HUES64 (cell line): ENCODE data around the gene ARHGAP26.
"Not testable (repeated sequence)": the region's sequence is repeated elsewhere in the genome, so short reads cannot be mapped to it uniquely, and the experiment has no call there.

ENCODE experiments used
- H3K27ac ChIP-seq: 2 replicates; pipeline ENCODE4 v1.7.0; 2013; ENCODE audit warnings: low read depth, low read length, inconsistent platforms
- H3K27me3 ChIP-seq: 2 replicates; pipeline ENCODE4 v1.6.1; 2013; ENCODE audit warnings: mild to moderate bottlenecking, low read length; ENCODE audit not compliant: insufficient read depth
- H3K36me3 ChIP-seq: 2 replicates; pipeline ENCODE4 v1.6.1; 2013; ENCODE audit warnings: mild to moderate bottlenecking, low read length; ENCODE audit not compliant: insufficient read depth
- H3K4me1 ChIP-seq: 2 replicates; pipeline ENCODE4 v1.6.1; 2013; ENCODE audit warnings: mild to moderate bottlenecking, low read length, moderate library complexity; ENCODE audit not compliant: insufficient read depth
- H3K4me3 ChIP-seq: 2 replicates; pipeline ENCODE4 v1.5.1; 2013; ENCODE audit warnings: mild to moderate bottlenecking, low read length, moderate library complexity
- H3K9ac ChIP-seq: 2 replicates; pipeline ENCODE4 v1.6.1; 2013; ENCODE audit warnings: mild to moderate bottlenecking, low read depth, low read length
- H3K9me3 ChIP-seq: 2 replicates; pipeline ENCODE4 v1.6.1; 2013; ENCODE audit warnings: low read depth, low read length; ENCODE audit not compliant: insufficient read depth
- WGBS: fragments of 150-250, 120-280 bp; methylation state at CpG from one replicate; pipeline ENCODE4 v1.1.7; 2013; ENCODE audit warnings: missing lambda C conversion rate; 5-methylcytosine and 5-hydroxymethylcytosine counted together

The ARHGAP26 gene

DNA sequence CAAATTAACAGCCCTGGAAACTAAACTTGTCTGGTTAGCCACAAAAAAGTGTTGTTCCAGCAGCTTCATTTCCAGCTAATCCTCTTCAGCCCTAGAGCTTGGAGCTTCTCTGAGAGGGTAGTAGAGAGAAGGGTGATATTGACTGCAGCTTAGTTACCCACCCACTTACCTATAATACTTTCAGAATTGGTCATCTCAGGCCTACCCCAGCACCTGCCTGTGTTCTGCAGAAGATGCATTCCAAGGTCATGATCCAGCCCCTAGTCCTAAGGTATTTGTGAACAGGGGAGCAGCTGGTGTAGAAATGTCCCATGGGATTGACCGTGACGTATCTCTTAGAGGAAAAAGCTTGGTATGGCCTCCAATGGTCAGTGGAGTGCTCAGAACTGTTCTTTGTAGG, 344.3 kb downstream of the ARHGAP26 start:
- Histone ChIP-seq H3K36me3 (no peaks in the 10 kb centered on the region), H3K27ac (no peak overlapping the region)
- 45% methylated on average over 2 of the region's 2 CpGs for WGBS

DNA sequence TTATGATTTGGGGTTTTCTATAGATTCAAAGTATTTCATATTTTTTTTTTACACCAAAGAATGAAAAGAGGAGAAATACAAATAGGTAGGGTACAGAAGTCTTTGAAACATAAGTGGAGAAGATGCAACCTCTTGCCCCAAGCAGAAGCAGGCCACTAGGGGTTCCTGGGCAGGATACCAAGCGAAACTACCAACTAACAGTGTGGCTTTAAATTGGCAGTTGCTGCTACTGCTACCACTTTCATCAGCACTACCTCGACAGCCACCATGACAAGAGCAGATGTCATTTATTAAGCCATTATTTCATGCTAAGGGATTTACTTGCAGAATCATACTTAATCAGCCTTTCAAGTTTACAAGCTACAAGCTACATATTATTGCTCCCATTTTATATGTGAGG, 345.2 kb downstream of the ARHGAP26 start:
- 89% methylated on average over 2 of the region's 2 CpGs for WGBS

More for the DNA sequence above, 344.3 kb downstream of the ARHGAP26 start:
- no peaks in the 10 kb centered on the region for H3K27me3 ChIP-seq
- H3K4me3 ChIP-seq: no peak overlapping the region
- no peak overlapping the region for H3K9ac ChIP-seq
- H3K4me1 ChIP-seq: peaks cover 30% of the 10 kb centered on the region
- H3K9me3 ChIP-seq: no peaks in the 10 kb centered on the region

GRCh38 chr5:143116814-143117213, 346.6 kb downstream of the ARHGAP26 start:
- peaks cover 20% of the 10 kb centered on the region for H3K4me1 ChIP-seq
- H3K4me3 ChIP-seq: no peak overlapping the region
- 0 out of 2 replicates have a peak, but pooled peaks cover 2% of the 10 kb centered on the region for H3K36me3 ChIP-seq
- peaks cover 5% of the 10 kb centered on the region; the same call in 1 of the 2 replicates for H3K9me3 ChIP-seq
- no peaks in the 10 kb centered on the region for H3K27me3 ChIP-seq
- H3K27ac ChIP-seq: no peak overlapping the region
- 93% methylated on average over 4 of the region's 4 CpGs for WGBS
- H3K9ac ChIP-seq: no peak overlapping the region

More for the DNA sequence above, 345.2 kb downstream of the ARHGAP26 start:
- Histone ChIP-seq H3K36me3 (no peaks in the 10 kb centered on the region), H3K27me3 (no peaks in the 10 kb centered on the region), H3K4me3 (no peak overlapping the region), H3K9ac (no peak overlapping the region), H3K27ac (no peak overlapping the region), H3K9me3 (no peaks in the 10 kb centered on the region), H3K4me1 (peaks cover 31% of the 10 kb centered on the region)

DNA sequence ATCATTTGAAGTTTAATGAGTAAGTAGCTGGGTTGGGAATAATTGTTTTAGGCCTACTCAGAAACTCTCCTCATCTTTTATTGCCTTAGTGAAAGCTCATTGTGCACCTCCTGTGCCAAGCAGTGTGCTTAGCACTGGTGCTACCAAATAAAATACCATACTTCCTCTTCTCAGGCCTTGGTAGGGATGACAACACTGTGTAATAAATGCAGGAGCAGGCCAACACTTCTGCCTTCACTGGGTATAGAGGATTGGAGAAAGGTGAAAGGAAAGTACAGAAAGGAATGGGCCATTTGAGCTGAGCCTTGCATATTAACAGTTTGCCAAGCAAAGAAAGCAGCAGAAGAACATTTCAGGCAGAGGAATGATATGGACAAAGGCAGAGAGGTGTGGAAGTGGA, 347.6 kb downstream of the ARHGAP26 start:
- peaks cover 7% of the 10 kb centered on the region; the same call in 1 of the 2 replicates for H3K9me3 ChIP-seq
- H3K36me3 ChIP-seq: 0 out of 2 replicates have a peak, but pooled peaks cover 2% of the 10 kb centered on the region
- no peak overlapping the region for H3K4me3 ChIP-seq
- H3K27me3 ChIP-seq: no peaks in the 10 kb centered on the region
- peaks cover 18% of the 10 kb centered on the region for H3K4me1 ChIP-seq
- no peak overlapping the region for H3K9ac ChIP-seq
- H3K27ac ChIP-seq: no peak overlapping the region

GRCh38 chr5:143118222-143118621, 348.0 kb downstream of the ARHGAP26 start:
- Histone ChIP-seq H3K36me3 (0 out of 2 replicates have a peak, but pooled peaks cover 2% of the 10 kb centered on the region), H3K9me3 (peaks cover 7% of the 10 kb centered on the region; the same call in 1 of the 2 replicates), H3K4me3 (no peak overlapping the region), H3K27me3 (no peaks in the 10 kb centered on the region), H3K27ac (no peak overlapping the region), H3K4me1 (peaks cover 18% of the 10 kb centered on the region), H3K9ac (no peak overlapping the region)
- WGBS: 92% methylated on average over 3 of the region's 3 CpGs

DNA sequence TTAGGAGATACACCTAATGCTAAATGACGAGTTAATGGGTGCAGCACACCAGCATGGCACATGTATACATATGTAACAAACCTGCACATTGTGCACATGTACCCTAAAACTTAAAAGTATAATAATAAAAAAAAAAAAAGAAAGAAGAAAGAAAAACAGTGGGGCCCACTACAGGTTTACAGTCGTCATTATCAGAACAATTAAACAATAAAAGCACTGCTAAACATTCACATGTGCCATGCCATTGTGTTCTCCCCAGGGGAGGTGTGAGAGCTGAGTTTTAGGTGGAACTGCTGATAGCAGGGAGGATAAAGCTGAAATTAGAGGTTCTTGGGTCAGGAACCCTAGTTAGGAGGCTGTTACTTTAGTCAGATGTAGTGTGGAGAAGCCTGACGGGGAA, 348.6 kb downstream of the ARHGAP26 start:
- not testable (repeated sequence) for H3K9me3 ChIP-seq, H3K4me3 ChIP-seq, H3K36me3 ChIP-seq, H3K27ac ChIP-seq, H3K27me3 ChIP-seq, H3K9ac ChIP-seq
- H3K4me1 ChIP-seq: peaks cover 18% of the 10 kb centered on the region
- WGBS: no CpG with 5 or more reads among the region's 3 CpGs

DNA sequence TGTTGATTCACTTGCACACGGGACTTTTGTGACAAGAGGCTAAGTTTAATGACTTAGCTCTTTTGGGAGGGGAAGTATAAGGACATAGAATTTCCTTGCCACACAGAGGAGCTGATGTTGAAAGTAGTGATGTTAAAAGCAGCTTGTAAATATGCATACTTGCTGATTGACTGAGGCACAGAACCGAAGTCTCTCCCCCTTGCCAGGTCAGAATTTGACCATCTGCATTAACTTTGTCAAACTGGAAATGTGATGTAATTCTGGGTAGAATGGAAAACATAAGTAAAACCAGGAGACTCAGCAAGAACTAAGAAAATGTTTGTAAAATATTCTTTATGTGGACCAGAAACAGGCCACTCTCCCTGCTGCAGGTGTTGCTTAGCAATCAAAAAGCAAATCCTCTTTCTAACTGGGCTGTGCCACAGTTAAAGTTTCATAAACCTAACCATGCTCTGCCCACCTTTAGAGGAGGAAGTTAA, 349.2 kb downstream of the ARHGAP26 start:
- whole genome bisulfite sequencing: 82% methylated on average over 2 of the region's 2 CpGs
- H3K27ac ChIP-seq: no peak overlapping the region
- no peak overlapping the region for H3K9ac ChIP-seq

GRCh38 chr5:143119881-143120341, 349.7 kb downstream of the ARHGAP26 start:
- H3K9ac ChIP-seq: no peak overlapping the region
- WGBS: 92% methylated on average over 2 of the region's 3 CpGs
- no peaks in the 10 kb centered on the region for H3K27me3 ChIP-seq
- no peak overlapping the region for H3K4me3 ChIP-seq
- H3K9me3 ChIP-seq: peaks cover 7% of the 10 kb centered on the region; the same call in 1 of the 2 replicates
- H3K4me1 ChIP-seq: peaks cover 18% of the 10 kb centered on the region
- no peak overlapping the region for H3K27ac ChIP-seq
- 0 out of 2 replicates have a peak, but pooled peaks cover 2% of the 10 kb centered on the region for H3K36me3 ChIP-seq

More for the DNA sequence above, 349.2 kb downstream of the ARHGAP26 start:
- Histone ChIP-seq H3K36me3 (0 out of 2 replicates have a peak, but pooled peaks cover 2% of the 10 kb centered on the region), H3K9me3 (peaks cover 7% of the 10 kb centered on the region; the same call in 1 of the 2 replicates), H3K27me3 (no peaks in the 10 kb centered on the region), H3K4me3 (no peak overlapping the region), H3K4me1 (peaks cover 18% of the 10 kb centered on the region)

GRCh38 chr5:143120460-143121134, 350.4 kb downstream of the ARHGAP26 start:
- H3K9me3 ChIP-seq: peaks cover 7% of the 10 kb centered on the region; the same call in 1 of the 2 replicates
- 0 out of 2 replicates have a peak, but pooled peaks cover 2% of the 10 kb centered on the region for H3K36me3 ChIP-seq
- no peak overlapping the region for H3K9ac ChIP-seq
- H3K4me3 ChIP-seq: no peak overlapping the region
- no peak overlapping the region for H3K27ac ChIP-seq
- H3K4me1 ChIP-seq: peaks cover 18% of the 10 kb centered on the region
- no peaks in the 10 kb centered on the region for H3K27me3 ChIP-seq
- 92% methylated on average over 5 of the region's 5 CpGs for WGBS

- Histone ChIP-seq H3K4me3 (no peak overlapping the region), H3K36me3 (0 out of 2 replicates have a peak, but pooled peaks cover 2% of the 10 kb centered on the region), H3K4me1 (peaks cover 20% of the 10 kb centered on the region), H3K27ac (no peak overlapping the region), H3K9me3 (peaks cover 7% of the 10 kb centered on the region; the same call in 1 of the 2 replicates), H3K27me3 (no peaks in the 10 kb centered on the region), H3K9ac (no peak overlapping the region)
- 70% methylated on average over 3 of the region's 3 CpGs for WGBS
These were observed 350.9 kb downstream of the ARHGAP26 start for GRCh38 chr5:143121135-143121475.

GRCh38 chr5:143124593-143124992, 354.4 kb downstream of the ARHGAP26 start:
- 77% methylated on average over 3 of the region's 3 CpGs for WGBS
- H3K27ac ChIP-seq: no peak overlapping the region
- peaks cover 7% of the 10 kb centered on the region; the same call in 1 of the 2 replicates for H3K9me3 ChIP-seq
- H3K27me3 ChIP-seq: no peaks in the 10 kb centered on the region
- peaks cover 18% of the 10 kb centered on the region; the same call in 1 of the 2 replicates for H3K4me1 ChIP-seq
- no peak overlapping the region for H3K4me3 ChIP-seq
- H3K9ac ChIP-seq: no peak overlapping the region
- H3K36me3 ChIP-seq: 0 out of 2 replicates have a peak, but pooled peaks cover 2% of the 10 kb centered on the region
